Measurements from ENCODE around the gene DAD1.

DAD1 gene

GRCh38 chr14:22538671-22539228 is 50.3 kb downstream of the DAD1 start:
- TF ChIP-seq TAF1 (IDR thresholded peaks at IDR 0.05; ENCODE audit: borderline replicate concordance, low read depth, low read length) (no peak), POLR2A (IDR thresholded peaks at IDR 0.05; ENCODE audit: low read depth, low read length) (no peak), POLR2AphosphoS5 (IDR thresholded peaks at IDR 0.05; ENCODE audit: low read depth, low read length) (no peak)
- DNase-seq (ENCODE audit: insufficient read length) (no peak), FAIRE-seq (peak; percentile 48)

DNA sequence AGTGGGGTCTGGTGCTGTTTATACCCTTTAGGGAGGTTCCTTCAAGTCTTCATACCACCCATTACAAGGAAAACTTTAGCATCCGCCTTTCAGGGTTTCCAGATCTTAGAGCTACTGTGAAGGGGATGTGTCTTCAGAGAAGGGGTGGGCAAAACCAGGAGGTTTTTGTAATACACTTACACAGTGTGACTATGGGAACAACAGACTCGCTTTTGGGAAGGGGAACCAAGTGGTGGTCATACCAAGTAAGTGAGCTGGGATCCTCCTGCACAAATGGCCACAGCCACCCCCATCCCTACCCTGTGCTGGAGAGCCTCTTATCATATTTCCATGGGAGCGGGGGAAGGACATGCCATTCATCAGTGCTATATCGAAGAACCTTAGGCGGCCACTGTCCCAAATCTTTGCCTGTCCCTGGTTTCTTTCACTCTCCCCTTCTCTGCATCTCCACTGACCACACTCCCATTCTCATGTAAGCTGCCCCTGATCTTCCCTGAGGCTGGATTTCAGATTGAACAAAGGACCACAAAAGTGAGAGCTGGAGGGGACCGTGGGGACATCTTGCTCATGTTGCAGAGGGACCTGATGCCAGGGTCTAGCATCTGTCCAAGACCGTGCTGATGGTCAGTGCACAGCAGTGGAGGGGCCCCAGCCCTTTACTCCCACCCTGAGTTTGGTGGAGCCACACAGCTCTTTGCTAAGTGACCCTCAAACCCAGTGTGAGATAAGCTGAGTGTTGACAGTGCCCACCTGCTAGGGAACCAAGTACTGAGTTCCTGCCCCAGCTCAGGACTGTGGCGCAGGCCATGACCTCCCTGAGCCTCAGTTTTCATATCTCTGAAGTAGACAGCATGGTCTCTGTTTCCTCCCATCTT is 51.4 kb downstream of the DAD1 start:
- FAIRE-seq (peak; percentile 40), DNase-seq (ENCODE audit: insufficient read length) (no peak)
- TF ChIP-seq POLR2AphosphoS5 (IDR thresholded peaks at IDR 0.05; ENCODE audit: low read depth, low read length) (no peak), POLR2A (IDR thresholded peaks at IDR 0.05; ENCODE audit: low read depth, low read length) (no peak), TAF1 (IDR thresholded peaks at IDR 0.05; ENCODE audit: borderline replicate concordance, low read depth, low read length) (no peak)

DNA sequence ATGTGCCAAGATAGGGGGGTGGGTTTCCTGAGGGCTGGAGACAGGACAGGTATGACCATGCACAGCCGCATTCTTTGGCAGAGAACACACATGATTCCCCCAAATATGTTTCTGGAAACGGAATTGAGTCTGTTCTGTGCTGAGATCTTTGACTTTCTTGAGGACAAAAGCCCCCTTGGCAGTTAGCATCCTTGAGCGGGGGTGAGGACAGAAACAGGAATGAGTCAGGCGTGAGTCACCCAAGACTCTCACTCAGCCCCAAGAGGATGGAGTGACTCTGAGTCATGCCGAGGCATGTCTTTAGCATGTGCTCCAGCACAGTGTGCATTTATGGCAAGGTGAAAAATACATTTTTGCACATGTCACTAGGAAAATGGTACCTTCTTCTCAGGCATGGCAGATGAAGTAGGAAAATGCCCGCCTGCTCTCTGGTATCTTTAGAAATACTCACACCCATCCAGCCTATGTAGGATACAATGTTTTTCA is 52.1 kb downstream of the DAD1 start:
- DNase-seq (ENCODE audit: insufficient read length), result peak; percentile 54
- peak; percentile 95 for FAIRE-seq
- TF ChIP-seq POLR2AphosphoS5 (IDR thresholded peaks at IDR 0.05; ENCODE audit: low read depth, low read length), result peak; percentile 89
- TF ChIP-seq POLR2A (IDR thresholded peaks at IDR 0.05; ENCODE audit: low read depth, low read length), result peak; percentile 58
- no peak for TF ChIP-seq TAF1 (IDR thresholded peaks at IDR 0.05; ENCODE audit: borderline replicate concordance, low read depth, low read length)

DNA sequence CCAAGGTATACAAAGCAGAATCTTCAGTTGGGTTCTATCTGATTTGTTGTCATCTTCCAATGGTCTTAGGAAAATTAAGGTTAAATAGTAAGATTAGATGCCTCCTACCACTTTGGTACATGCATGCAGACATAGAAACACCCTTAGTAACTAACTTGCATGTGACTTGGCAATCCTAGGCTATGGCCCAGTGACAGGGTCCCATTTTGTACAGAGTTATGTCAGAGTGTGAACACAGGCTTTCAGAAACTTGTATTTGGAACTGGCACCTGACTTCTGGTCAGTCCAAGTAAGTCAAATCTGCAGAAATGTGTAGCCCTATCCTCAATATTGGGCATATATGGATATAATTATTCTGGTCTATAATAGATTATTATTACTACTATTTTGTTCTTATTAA is 53.1 kb downstream of the DAD1 start:
- FAIRE-seq, result no peak
- TF ChIP-seq TAF1 (IDR thresholded peaks at IDR 0.05; ENCODE audit: borderline replicate concordance, low read depth, low read length), result no peak
- TF ChIP-seq POLR2A (IDR thresholded peaks at IDR 0.05; ENCODE audit: low read depth, low read length), result peak; percentile 49; the same call in 1 of the 2 replicates
- TF ChIP-seq POLR2AphosphoS5 (IDR thresholded peaks at IDR 0.05; ENCODE audit: low read depth, low read length), result peak; percentile 66
- no peak for DNase-seq (ENCODE audit: insufficient read length)

- FAIRE-seq, result peak; percentile 42
- no peak for DNase-seq (ENCODE audit: insufficient read length)
- TF ChIP-seq POLR2AphosphoS5 (IDR thresholded peaks at IDR 0.05; ENCODE audit: low read depth, low read length) (no peak), POLR2A (IDR thresholded peaks at IDR 0.05; ENCODE audit: low read depth, low read length) (no peak), TAF1 (IDR thresholded peaks at IDR 0.05; ENCODE audit: borderline replicate concordance, low read depth, low read length) (no peak)
These were observed 53.9 kb downstream of the DAD1 start for GRCh38 chr14:22535126-22535525.

DNA sequence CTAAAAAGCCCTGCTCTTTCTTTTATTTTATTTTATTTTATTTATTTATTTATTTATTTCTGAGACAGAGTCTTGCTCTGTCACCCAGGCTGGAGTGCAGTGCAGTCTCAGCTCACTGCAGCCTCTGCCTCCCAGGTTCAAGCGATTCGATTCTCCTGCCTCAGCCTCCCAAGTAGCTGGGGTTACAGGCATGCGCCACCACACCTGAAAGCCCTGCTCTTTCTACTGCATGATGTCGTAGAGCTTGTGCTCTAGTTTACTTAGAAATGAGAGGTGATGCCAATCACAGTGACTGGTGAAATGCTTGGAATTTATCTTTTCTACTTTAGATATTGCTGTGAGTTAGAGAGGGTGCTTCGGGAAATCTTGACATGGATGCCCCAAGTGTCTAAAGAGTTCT is 54.5 kb downstream of the DAD1 start:
- no peak for FAIRE-seq
- no peak for TF ChIP-seq POLR2AphosphoS5 (IDR thresholded peaks at IDR 0.05; ENCODE audit: low read depth, low read length)
- no peak; the same call in 1 of the 2 replicates for TF ChIP-seq POLR2A (IDR thresholded peaks at IDR 0.05; ENCODE audit: low read depth, low read length)
- TF ChIP-seq TAF1 (IDR thresholded peaks at IDR 0.05; ENCODE audit: borderline replicate concordance, low read depth, low read length), result no peak
- DNase-seq (ENCODE audit: insufficient read length), result no peak

GRCh38 chr14:22533739-22534359 is 55.2 kb downstream of the DAD1 start:
- peak; percentile 92 for TF ChIP-seq POLR2AphosphoS5 (IDR thresholded peaks at IDR 0.05; ENCODE audit: low read depth, low read length)
- TF ChIP-seq POLR2A (IDR thresholded peaks at IDR 0.05; ENCODE audit: low read depth, low read length), result peak; percentile 75
- no peak for TF ChIP-seq TAF1 (IDR thresholded peaks at IDR 0.05; ENCODE audit: borderline replicate concordance, low read depth, low read length)
- FAIRE-seq (no peak), DNase-seq (ENCODE audit: insufficient read length) (no peak)

GRCh38 chr14:22533057-22533704 is 55.8 kb downstream of the DAD1 start:
- FAIRE-seq (peak; percentile 83), DNase-seq (ENCODE audit: insufficient read length) (no peak)
- peak; percentile 87 for TF ChIP-seq POLR2A (IDR thresholded peaks at IDR 0.05; ENCODE audit: low read depth, low read length)
- peak; percentile 92 for TF ChIP-seq POLR2AphosphoS5 (IDR thresholded peaks at IDR 0.05; ENCODE audit: low read depth, low read length)
- no peak for TF ChIP-seq TAF1 (IDR thresholded peaks at IDR 0.05; ENCODE audit: borderline replicate concordance, low read depth, low read length)

- DNase-seq (ENCODE audit: insufficient read length), result no peak
- no peak for FAIRE-seq
- TF ChIP-seq POLR2AphosphoS5 (IDR thresholded peaks at IDR 0.05; ENCODE audit: low read depth, low read length) (peak; percentile 85), POLR2A (IDR thresholded peaks at IDR 0.05; ENCODE audit: low read depth, low read length) (peak; percentile 67), TAF1 (IDR thresholded peaks at IDR 0.05; ENCODE audit: borderline replicate concordance, low read depth, low read length) (no peak)
These were observed 56.5 kb downstream of the DAD1 start for GRCh38 chr14:22532345-22533056.

GRCh38 chr14:22531451-22532344 is 57.3 kb downstream of the DAD1 start:
- peak; percentile 97 for TF ChIP-seq POLR2AphosphoS5 (IDR thresholded peaks at IDR 0.05; ENCODE audit: low read depth, low read length)
- no peak for TF ChIP-seq TAF1 (IDR thresholded peaks at IDR 0.05; ENCODE audit: borderline replicate concordance, low read depth, low read length)
- TF ChIP-seq POLR2A (IDR thresholded peaks at IDR 0.05; ENCODE audit: low read depth, low read length), result peak; percentile 91
- no peak for DNase-seq (ENCODE audit: insufficient read length)
- peak; percentile 98 for FAIRE-seq

Data from GM12892 (cell line).